Thoracic aorta (tissue), 2 donors: ENCODE measurements around the gene GTF2A1L. TPM values are rescaled to one million over a fixed set of nuclear protein-coding genes. Genes with fewer than 3 reads are reported as not detected.

Experiments used
- ATAC-seq: fragments of 150-250 bp; one replicate; pipeline ENCODE4 v1.8.0; 2017; ENCODE audit warnings: low read depth; ENCODE audit not compliant: insufficient number of reproducible peaks, low FRiP score
- DNase-seq: peaks from one replicate; pipeline ENCODE4 v3.0.0-alpha.2; 2020; ENCODE audit warnings: low spot score
- H3K27ac ChIP-seq, 2 donors: fragments of 200-600 bp; sonication (generic); 1 replicate in 1 of 2; 2 replicates in 1 of 2; pipeline ENCODE4 v1.5.1; 2016; ENCODE audit warnings: mild to moderate bottlenecking in 2 of 2, moderate library complexity in 2 of 2
- H3K27me3 ChIP-seq: fragments of 200-600 bp; sonication (generic); replicated peaks from 2 replicates; pipeline ENCODE4 v1.6.0; 2016; ENCODE audit warnings: mild to moderate bottlenecking; ENCODE audit not compliant: insufficient read depth
- H3K36me3 ChIP-seq: fragments of 200-600 bp; sonication (generic); one replicate; pipeline ENCODE4 v1.5.1; 2016
- H3K4me1 ChIP-seq, 2 donors: fragments of 200-600 bp; sonication (generic); 1 replicate in 1 of 2; 2 replicates in 1 of 2; pipeline versions ENCODE4 v1.5.1 to v1.6.0; 2016; ENCODE audit warnings: low read depth in 2 of 2, mild to moderate bottlenecking in 1 of 2; ENCODE audit not compliant: control insufficient read depth in 1 of 2
- H3K4me3 ChIP-seq: fragments of 200-600 bp; sonication (generic); 2 replicates; pipeline ENCODE4 v1.5.1; 2016; ENCODE audit warnings: mild to moderate bottlenecking
- H3K9me3 ChIP-seq: fragments of 200-600 bp; sonication (generic); 2 replicates; pipeline ENCODE4 v1.5.1; 2016
- total RNA-seq, 2 donors: library from RNA; depleted of rRNA; stranded (reverse); fragments of >200 nt; gene quantifications; one replicate each; pipeline versions ENCODE4 v1.1.0 to v1.2.3, GENCODE V29; 2016
- TF ChIP-seq, protein P1 (sequence below): fragments of 200-600 bp; sonication (generic); IDR thresholded peaks from one replicate; pipeline ENCODE4 v1.5.1; 2019; ENCODE audit warnings: antibody characterized with exemption

Gene GTF2A1L
- total RNA-seq, 2 donors from 2014 or later: 0.27 to 1.6 TPM

DNA sequence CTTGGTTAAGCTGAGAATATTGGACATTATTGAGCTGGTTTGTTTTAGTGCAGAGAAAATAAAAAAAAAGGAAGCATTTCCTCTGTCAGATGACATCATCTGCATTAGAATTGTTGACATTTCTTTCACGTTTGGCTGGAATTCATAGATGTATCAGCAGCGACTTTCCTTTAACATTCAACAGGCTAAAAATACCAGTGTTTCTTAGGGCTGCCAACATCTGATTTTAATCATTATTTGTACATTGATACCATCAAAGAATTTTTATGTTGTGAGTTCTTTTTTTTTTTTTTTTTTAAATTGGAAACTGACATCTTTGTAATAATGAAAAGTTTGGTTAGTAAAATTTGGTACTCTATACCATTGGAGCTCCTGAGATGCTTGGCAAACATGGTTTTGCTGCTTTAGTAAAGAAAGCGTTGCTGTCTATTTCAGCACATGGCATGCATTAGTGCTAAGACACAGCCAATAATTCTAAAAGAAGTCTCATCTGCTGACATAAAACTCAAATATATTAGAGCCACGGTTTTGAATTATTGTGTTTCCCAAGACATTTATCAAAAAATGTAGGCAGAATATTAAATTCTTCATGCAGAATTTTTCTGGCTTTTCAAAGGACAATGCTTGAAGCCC, 33.6 kb downstream of the GTF2A1L start:
- ATAC-seq: no peak
- H3K27me3 ChIP-seq: no peaks in the 10 kb centered on the region

DNA sequence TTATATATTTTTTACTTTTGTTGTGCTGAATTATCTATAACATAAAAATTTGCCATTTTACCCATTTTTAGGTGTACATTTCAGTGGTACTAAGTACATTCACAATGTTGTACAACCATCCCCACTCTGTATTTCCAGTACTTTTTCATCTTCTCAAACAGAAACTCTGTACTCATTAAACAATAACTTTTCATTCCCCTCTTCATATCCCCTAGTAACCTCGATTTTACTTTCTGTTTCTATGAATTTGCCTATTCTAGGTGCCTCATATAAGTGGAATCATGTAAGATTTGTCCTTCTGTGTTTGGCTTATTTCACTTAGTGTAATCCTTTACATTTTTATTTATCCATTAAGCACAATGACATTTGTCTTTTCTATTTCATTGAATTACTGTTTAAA, 51.3 kb downstream of the GTF2A1L start:
- TF ChIP-seq, protein P1, sequence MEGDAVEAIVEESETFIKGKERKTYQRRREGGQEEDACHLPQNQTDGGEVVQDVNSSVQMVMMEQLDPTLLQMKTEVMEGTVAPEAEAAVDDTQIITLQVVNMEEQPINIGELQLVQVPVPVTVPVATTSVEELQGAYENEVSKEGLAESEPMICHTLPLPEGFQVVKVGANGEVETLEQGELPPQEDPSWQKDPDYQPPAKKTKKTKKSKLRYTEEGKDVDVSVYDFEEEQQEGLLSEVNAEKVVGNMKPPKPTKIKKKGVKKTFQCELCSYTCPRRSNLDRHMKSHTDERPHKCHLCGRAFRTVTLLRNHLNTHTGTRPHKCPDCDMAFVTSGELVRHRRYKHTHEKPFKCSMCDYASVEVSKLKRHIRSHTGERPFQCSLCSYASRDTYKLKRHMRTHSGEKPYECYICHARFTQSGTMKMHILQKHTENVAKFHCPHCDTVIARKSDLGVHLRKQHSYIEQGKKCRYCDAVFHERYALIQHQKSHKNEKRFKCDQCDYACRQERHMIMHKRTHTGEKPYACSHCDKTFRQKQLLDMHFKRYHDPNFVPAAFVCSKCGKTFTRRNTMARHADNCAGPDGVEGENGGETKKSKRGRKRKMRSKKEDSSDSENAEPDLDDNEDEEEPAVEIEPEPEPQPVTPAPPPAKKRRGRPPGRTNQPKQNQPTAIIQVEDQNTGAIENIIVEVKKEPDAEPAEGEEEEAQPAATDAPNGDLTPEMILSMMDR: no peak
- DNase-seq: no peak
- Histone ChIP-seq H3K4me1 (no peaks in the 10 kb centered on the region), H3K27ac (no peak overlapping the region), H3K9me3 (no peaks in the 10 kb centered on the region), H3K27me3 (no peaks in the 10 kb centered on the region), H3K36me3 (no peaks in the 10 kb centered on the region), H3K4me3 (no peak overlapping the region)
- no peak for ATAC-seq

More for the DNA sequence above, 33.6 kb downstream of the GTF2A1L start:
- DNase-seq: no peak
- Histone ChIP-seq H3K4me3 (no peak overlapping the region), H3K36me3 (no peaks in the 10 kb centered on the region), H3K4me1 (peaks cover 0 to 9% of the 10 kb centered on the region in 2 donors), H3K27ac (no peak overlapping the region), H3K9me3 (no peaks in the 10 kb centered on the region)
- TF ChIP-seq, protein P1: no peak

DNA sequence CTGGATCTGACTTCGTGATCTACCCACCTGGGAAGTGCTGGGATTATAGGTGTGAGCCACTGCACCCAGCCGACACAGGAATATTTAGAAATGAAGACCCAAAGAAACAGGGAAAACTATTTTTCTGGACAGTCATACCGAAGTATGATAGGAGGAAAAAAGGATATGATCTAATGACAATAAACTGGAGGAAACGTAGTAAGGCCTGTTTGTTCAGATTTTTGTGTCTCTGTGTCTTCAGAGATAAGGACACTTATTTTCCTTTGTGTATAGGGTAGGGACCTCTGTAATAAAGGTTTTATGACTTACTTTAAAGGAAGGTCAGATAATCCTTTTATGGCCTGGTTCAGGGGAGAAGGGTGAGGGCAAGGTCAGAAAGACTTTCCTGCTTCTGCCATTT, 55.9 kb downstream of the GTF2A1L start:
- Histone ChIP-seq H3K9me3 (no peaks in the 10 kb centered on the region), H3K27me3 (no peaks in the 10 kb centered on the region), H3K27ac (no peak overlapping the region), H3K36me3 (no peaks in the 10 kb centered on the region), H3K4me3 (no peak overlapping the region), H3K4me1 (no peaks in the 10 kb centered on the region)
- ATAC-seq (no peak), DNase-seq (no peak)
- TF ChIP-seq, protein P1: no peak

DNA sequence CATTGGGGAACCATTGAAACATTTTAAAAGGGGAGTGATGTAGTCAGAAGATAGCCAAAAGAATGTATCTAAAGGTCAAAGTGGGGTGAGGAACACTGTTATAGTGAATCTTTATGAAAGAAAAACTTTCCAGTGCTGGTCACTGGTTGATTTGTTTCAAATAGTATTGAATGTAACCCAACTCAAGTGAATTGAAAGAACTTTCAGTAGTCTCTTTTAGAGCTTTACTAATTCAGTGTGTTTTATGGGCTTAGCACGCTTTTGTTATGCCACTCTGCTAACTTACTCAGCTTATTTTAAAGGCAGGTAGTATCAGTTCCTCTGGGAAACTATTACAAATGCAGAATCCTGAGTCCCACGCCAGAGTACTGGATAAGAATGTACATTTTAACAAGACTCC, 57.3 kb downstream of the GTF2A1L start:
- TF ChIP-seq, protein P1: no peak
- DNase-seq: no peak

DNA sequence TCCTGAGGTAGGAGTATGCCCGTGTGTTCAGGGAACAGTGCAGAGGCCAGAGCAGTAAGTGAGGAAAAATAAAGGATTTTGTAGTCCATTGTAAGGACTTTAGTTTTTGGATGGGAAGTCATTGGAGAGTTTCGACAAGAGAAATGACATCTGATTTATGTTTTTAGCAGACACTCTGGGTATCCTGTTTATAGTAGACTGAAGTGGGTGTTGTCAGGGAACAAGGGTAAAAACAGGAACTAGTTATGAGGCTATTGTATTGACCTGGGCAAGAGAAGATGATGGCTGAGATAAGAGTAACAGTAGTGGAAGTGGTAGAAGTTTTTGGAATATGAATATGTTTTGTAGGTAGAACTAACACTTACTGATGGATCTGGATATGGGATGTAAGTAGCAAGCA, 59.8 kb downstream of the GTF2A1L start:
- Histone ChIP-seq H3K4me1 (no peaks in the 10 kb centered on the region), H3K27ac (no peak overlapping the region), H3K4me3 (no peak overlapping the region), H3K9me3 (no peaks in the 10 kb centered on the region), H3K36me3 (no peaks in the 10 kb centered on the region), H3K27me3 (no peaks in the 10 kb centered on the region)
- DNase-seq: no peak
- TF ChIP-seq, protein P1: no peak
- no peak for ATAC-seq

More for the DNA sequence above, 57.3 kb downstream of the GTF2A1L start:
- H3K4me3 ChIP-seq: no peak overlapping the region
- no peaks in the 10 kb centered on the region for H3K4me1 ChIP-seq
- no peaks in the 10 kb centered on the region for H3K36me3 ChIP-seq
- no peaks in the 10 kb centered on the region for H3K9me3 ChIP-seq
- H3K27ac ChIP-seq: no peak overlapping the region
- ATAC-seq: no peak
- no peaks in the 10 kb centered on the region for H3K27me3 ChIP-seq
